ENCODE results near the gene CTNND1.

The CTNND1 gene

GRCh38 chr11:57776577-57777210 is 15.1 kb downstream of the CTNND1 start:
- no peak for TF ChIP-seq SIN3A (IDR thresholded peaks at IDR 0.05; ENCODE audit: borderline replicate concordance, insufficient read depth, low read length)
- TF ChIP-seq TAF1 (IDR thresholded peaks at IDR 0.05; ENCODE audit: borderline replicate concordance, insufficient read depth, low read length): no peak
- no peak for TF ChIP-seq FOXP2 (optimal IDR thresholded peaks at IDR 0.05; ENCODE audit: borderline replicate concordance, extremely low read depth, extremely low read length, insufficient read depth)
- no peak for TF ChIP-seq REST (IDR thresholded peaks at IDR 0.05; ENCODE audit: insufficient read depth in 1 of 2, low read depth in 2 of 2, low read length in 2 of 2)
- TF ChIP-seq POLR2AphosphoS5 (IDR thresholded peaks at IDR 0.05; ENCODE audit: low read depth, low read length): no peak

- TF ChIP-seq TAF1 (IDR thresholded peaks at IDR 0.05; ENCODE audit: borderline replicate concordance, insufficient read depth, low read length) (no peak), FOXP2 (optimal IDR thresholded peaks at IDR 0.05; ENCODE audit: borderline replicate concordance, extremely low read depth, extremely low read length, insufficient read depth) (no peak), SIN3A (IDR thresholded peaks at IDR 0.05; ENCODE audit: borderline replicate concordance, insufficient read depth, low read length) (no peak)
Observed at GRCh38 chr11:57777969-57778317, 16.3 kb downstream of the CTNND1 start.

GRCh38 chr11:57778318-57779037 is 16.9 kb downstream of the CTNND1 start:
- peak; percentile 62 for TF ChIP-seq FOXP2 (optimal IDR thresholded peaks at IDR 0.05; ENCODE audit: borderline replicate concordance, extremely low read depth, extremely low read length, insufficient read depth)
- TF ChIP-seq POLR2AphosphoS5 (IDR thresholded peaks at IDR 0.05; ENCODE audit: low read depth, low read length): no peak

- no peak for TF ChIP-seq POLR2AphosphoS5 (IDR thresholded peaks at IDR 0.05; ENCODE audit: low read depth, low read length)
- no peak for TF ChIP-seq TAF1 (IDR thresholded peaks at IDR 0.05; ENCODE audit: borderline replicate concordance, insufficient read depth, low read length)
- no peak for TF ChIP-seq FOXP2 (optimal IDR thresholded peaks at IDR 0.05; ENCODE audit: borderline replicate concordance, extremely low read depth, extremely low read length, insufficient read depth)
- no peak for TF ChIP-seq REST (IDR thresholded peaks at IDR 0.05; ENCODE audit: insufficient read depth in 1 of 2, low read depth in 2 of 2, low read length in 2 of 2)
- no peak for TF ChIP-seq SIN3A (IDR thresholded peaks at IDR 0.05; ENCODE audit: borderline replicate concordance, insufficient read depth, low read length)
Observed at GRCh38 chr11:57779276-57779675, 17.7 kb downstream of the CTNND1 start.

GRCh38 chr11:57781529-57781943 is 19.9 kb downstream of the CTNND1 start:
- TF ChIP-seq TAF1 (IDR thresholded peaks at IDR 0.05; ENCODE audit: borderline replicate concordance, insufficient read depth, low read length) (no peak), REST (IDR thresholded peaks at IDR 0.05; ENCODE audit: insufficient read depth in 1 of 2, low read depth in 2 of 2, low read length in 2 of 2) (no peak), SIN3A (IDR thresholded peaks at IDR 0.05; ENCODE audit: borderline replicate concordance, insufficient read depth, low read length) (no peak), POLR2AphosphoS5 (IDR thresholded peaks at IDR 0.05; ENCODE audit: low read depth, low read length) (no peak), FOXP2 (optimal IDR thresholded peaks at IDR 0.05; ENCODE audit: borderline replicate concordance, extremely low read depth, extremely low read length, insufficient read depth) (no peak)

GRCh38 chr11:57785072-57785471 is 23.5 kb downstream of the CTNND1 start:
- no peak for TF ChIP-seq FOXP2 (optimal IDR thresholded peaks at IDR 0.05; ENCODE audit: borderline replicate concordance, extremely low read depth, extremely low read length, insufficient read depth)
- TF ChIP-seq TAF1 (IDR thresholded peaks at IDR 0.05; ENCODE audit: borderline replicate concordance, insufficient read depth, low read length): no peak
- no peak for TF ChIP-seq REST (IDR thresholded peaks at IDR 0.05; ENCODE audit: insufficient read depth in 1 of 2, low read depth in 2 of 2, low read length in 2 of 2)
- no peak for TF ChIP-seq SIN3A (IDR thresholded peaks at IDR 0.05; ENCODE audit: borderline replicate concordance, insufficient read depth, low read length)
- TF ChIP-seq POLR2AphosphoS5 (IDR thresholded peaks at IDR 0.05; ENCODE audit: low read depth, low read length): no peak

Data from PFSK-1 (cell line).